ENCODE measurements around the gene ANTXRL.
"Not testable (repeated sequence)": the region's sequence is repeated elsewhere in the genome, so short reads cannot be mapped to it uniquely, and the experiment has no call there.

- TF ChIP-seq CTCF (IDR thresholded peaks at IDR 0.05); TCF7L2 (IDR thresholded peaks at IDR 0.05; ENCODE audit: low read depth, low read length); POLR2AphosphoS5 (IDR thresholded peaks at IDR 0.05; ENCODE audit: low read depth, low read length); SIN3A (IDR thresholded peaks at IDR 0.05; ENCODE audit: borderline replicate concordance, insufficient read depth, low read depth, low read length); REST (IDR thresholded peaks at IDR 0.05; ENCODE audit: insufficient read depth in 1 of 2, low read depth in 2 of 2, low read length in 1 of 2): not testable (repeated sequence)
Observed at GRCh38 chr10:46377651-46378050, 90.9 kb downstream of the ANTXRL start.
